Psoas muscle (tissue), 8 donors: ENCODE data around the gene GATA2. TPM values are rescaled to one million over a fixed set of nuclear protein-coding genes. Genes with fewer than 3 reads are reported as not detected.

Source experiments
- ATAC-seq, 4 donors: fragments of 200-7000 bp; cut with Tn5 transposase; one replicate each; pipeline ENCODE4 v1.9.1; 2020; ENCODE audit warnings: moderate library complexity in 3 of 4, mild to moderate bottlenecking in 2 of 4
- DNase-seq, 2 donors: peaks; one replicate each; pipeline ENCODE4 v3.0.0-alpha.2; 2020
- H3K27ac ChIP-seq: fragments of 200-600 bp; one replicate; pipeline ENCODE4 v1.8.0; 2022
- H3K27me3 ChIP-seq, 3 donors: fragments of 200-600 bp in 1 of 3; one replicate each; pipeline versions ENCODE4 v1.6.1 to v1.8.0; 2013 to 2022; ENCODE audit warnings: low read length in 2 of 3, mild to moderate bottlenecking in 2 of 3, moderate library complexity in 1 of 3; ENCODE audit not compliant: insufficient read depth in 3 of 3
- H3K36me3 ChIP-seq, 2 donors: fragments of 200-600 bp in 1 of 2; one replicate each; pipeline versions ENCODE4 v1.6.1 to v1.8.0; 2013 to 2022; ENCODE audit warnings: low read depth in 1 of 2, mild to moderate bottlenecking in 1 of 2, moderate library complexity in 1 of 2; ENCODE audit not compliant: insufficient read depth in 1 of 2
- H3K4me1 ChIP-seq: fragments of 200-600 bp; one replicate; pipeline ENCODE4 v1.8.0; 2022
- H3K4me3 ChIP-seq: fragments of 200-600 bp; one replicate; pipeline ENCODE4 v1.8.0; 2022; ENCODE audit warnings: mild to moderate bottlenecking
- H3K9me3 ChIP-seq: fragments of 200-600 bp; one replicate; pipeline ENCODE4 v1.8.0; 2022
- WGBS, 3 donors: extraction: QIAGEN DNeasy Blood & Tissue Kit; methylation state at CpG; one replicate each; pipeline versions ENCODE4 v1.1.6 to v1.1.7; 2013; 5-methylcytosine and 5-hydroxymethylcytosine counted together
- intact Hi-C, 2 donors: fragments of 100-400 bp; cut with DNase I; formaldehyde crosslinking; loops; one replicate each; pipeline versions ENCODE4 v1.11.0 to v1.14.2; 2022
- polyA plus RNA-seq, 3 donors: library from polyadenylated mRNA; stranded (reverse); fragments of 200-250 nt; gene quantifications; one replicate each; pipeline ENCODE4 v1.2.3, GENCODE V29; 2013
- total RNA-seq, 4 donors: library from RNA; stranded (reverse); fragmentation: NEBNext Ultra II Directional in 2 of 4; extraction: Animal tissue kit (Norgen Biotek cat#: 25700) in 2 of 4; gene quantifications; one replicate each; pipeline versions ENCODE4 v1.2.1 to v1.2.4, GENCODE V29; 2021 to 2023
- TF ChIP-seq, protein P1 (sequence below): fragments of 200-600 bp; IDR thresholded peaks from one replicate; pipeline ENCODE4 v1.8.0; 2022; ENCODE audit warnings: antibody characterized with exemption
- donor health status: healthy with polysubstance abuse.
- donor health status: DM: no; HTN: no; CAD: no; lungs with moderate emphysema.
- donor health status: Bipolar disorder and iron deficiency.
- donor health status: healthy.
- donor health status: DM: yes; HTN: yes; CAD: no.
- donor health status: DM: no; HTN: no; CAD: no.
- donor health status: DM: no; HTN: no; CAD: no.
- donor health status: DM: yes; HTN: yes; CAD: no.

Gene GATA2
- total and polyA plus RNA-seq, 7 donors = 4.2 to 8.8 (median 6.5) TPM

GRCh38 chr3:128483657-128484403 is 9.2 kb downstream of the GATA2 start:
- Histone ChIP-seq H3K27ac (peak overlapping the region; percentile 9), H3K9me3 (no peaks in the 10 kb centered on the region), H3K27me3 (peaks cover 0 to 92% (median 63%) of the 10 kb centered on the region in 3 donors), H3K4me1 (peaks cover 30% of the 10 kb centered on the region), H3K4me3 (peak overlapping the region; percentile 73), H3K36me3 (no peaks in the 10 kb centered on the region)
- TF ChIP-seq, protein P1, sequence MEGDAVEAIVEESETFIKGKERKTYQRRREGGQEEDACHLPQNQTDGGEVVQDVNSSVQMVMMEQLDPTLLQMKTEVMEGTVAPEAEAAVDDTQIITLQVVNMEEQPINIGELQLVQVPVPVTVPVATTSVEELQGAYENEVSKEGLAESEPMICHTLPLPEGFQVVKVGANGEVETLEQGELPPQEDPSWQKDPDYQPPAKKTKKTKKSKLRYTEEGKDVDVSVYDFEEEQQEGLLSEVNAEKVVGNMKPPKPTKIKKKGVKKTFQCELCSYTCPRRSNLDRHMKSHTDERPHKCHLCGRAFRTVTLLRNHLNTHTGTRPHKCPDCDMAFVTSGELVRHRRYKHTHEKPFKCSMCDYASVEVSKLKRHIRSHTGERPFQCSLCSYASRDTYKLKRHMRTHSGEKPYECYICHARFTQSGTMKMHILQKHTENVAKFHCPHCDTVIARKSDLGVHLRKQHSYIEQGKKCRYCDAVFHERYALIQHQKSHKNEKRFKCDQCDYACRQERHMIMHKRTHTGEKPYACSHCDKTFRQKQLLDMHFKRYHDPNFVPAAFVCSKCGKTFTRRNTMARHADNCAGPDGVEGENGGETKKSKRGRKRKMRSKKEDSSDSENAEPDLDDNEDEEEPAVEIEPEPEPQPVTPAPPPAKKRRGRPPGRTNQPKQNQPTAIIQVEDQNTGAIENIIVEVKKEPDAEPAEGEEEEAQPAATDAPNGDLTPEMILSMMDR = no peak
- DNase-seq = peak; percentile 8 to 40
- no peak for ATAC-seq
- WGBS, 3 donors = 30 to 46% (median 36%) methylated on average over 25 to 26 of the region's 26 CpGs
- intact Hi-C loops = no loop called here

DNA sequence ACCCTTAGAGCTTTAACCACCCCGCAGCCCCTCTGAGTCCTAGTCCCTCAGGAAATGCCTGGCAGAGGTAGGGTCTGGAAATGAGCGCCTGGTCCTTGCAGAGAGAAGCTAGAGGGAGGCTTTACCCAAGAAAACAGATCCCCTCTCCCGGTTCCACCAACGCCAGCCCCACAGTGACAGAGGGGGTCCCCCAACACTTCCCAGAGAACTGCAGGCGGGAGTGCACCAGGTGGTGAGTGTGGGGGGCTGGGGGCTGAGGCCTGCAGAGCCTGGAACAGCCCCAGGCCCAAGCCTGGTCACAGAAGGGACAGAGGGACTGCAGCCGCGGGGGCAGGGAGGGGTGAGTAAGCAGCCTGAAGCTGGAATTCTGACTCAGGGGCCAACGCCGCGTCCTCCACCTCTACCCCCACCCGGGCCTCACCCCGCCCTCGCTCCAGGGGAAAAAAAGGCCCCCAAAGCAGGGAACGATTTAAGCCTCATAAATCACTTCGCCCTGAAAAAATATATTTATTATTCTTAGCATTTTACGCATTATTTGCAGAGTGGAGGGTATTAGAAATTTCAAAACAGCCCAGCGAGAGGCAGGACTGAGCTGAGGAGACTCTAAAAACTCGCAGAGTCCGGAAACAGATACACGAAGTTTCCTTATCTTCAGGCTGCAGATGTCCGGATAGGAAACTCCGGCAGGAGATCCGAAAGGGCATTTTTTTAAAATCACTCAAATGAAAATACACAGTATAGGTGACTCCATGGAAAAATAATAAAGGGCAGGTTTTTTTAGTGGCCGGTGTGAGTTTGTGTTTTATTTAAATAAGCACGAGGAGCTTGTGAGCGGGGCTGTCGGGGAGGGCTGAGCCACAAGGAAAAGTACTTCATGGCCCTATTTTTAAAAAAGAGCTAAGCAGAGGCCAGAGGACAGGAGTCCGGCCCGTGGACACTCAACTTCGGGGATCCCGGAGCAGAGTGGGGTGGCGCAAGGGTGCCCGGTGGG is 10.0 kb downstream of the GATA2 start:
- peaks cover 0 to 90% (median 54%) of the 10 kb centered on the region in 3 donors for H3K27me3 ChIP-seq
- peak; percentile 47 to 60 for DNase-seq
- intact Hi-C loops = no loop called here
- peaks cover 24% of the 10 kb centered on the region for H3K4me1 ChIP-seq
- ATAC-seq = peak in 2 of 4 donors; percentile 13 to 35
- H3K9me3 ChIP-seq = no peaks in the 10 kb centered on the region
- peak overlapping the region; percentile 9 for H3K27ac ChIP-seq
- 26 to 39% (median 37%) methylated on average over 33 of the region's 33 CpGs for WGBS, 3 donors
- H3K4me3 ChIP-seq = peak overlapping the region; percentile 73
- no peaks in the 10 kb centered on the region for H3K36me3 ChIP-seq
- TF ChIP-seq, protein P1 = peak; percentile 18

DNA sequence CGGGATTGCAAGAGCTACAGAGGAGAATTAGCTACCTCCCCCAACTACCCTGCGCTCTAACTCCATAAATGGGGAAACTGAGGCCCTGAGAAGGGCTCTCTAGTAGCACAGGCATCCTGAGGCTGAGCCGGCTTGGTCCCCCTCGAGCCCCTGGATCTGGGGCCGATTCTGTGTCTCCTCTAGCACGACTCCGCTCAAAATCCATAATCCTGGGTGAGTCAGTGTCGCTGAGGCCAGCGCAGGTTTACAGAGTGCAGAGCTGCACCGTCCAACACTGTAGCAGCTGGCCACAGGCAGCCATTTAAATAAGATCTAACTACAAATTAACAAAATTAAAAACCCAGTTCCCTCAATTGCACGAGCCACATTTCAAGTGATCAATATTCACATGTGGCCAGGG is 10.8 kb downstream of the GATA2 start:
- DNase-seq (peak; percentile 2 to 5), ATAC-seq (no peak)
- Histone ChIP-seq H3K4me1 (peaks cover 21% of the 10 kb centered on the region), H3K27me3 (peaks cover 0 to 82% (median 47%) of the 10 kb centered on the region in 3 donors), H3K36me3 (no peaks in the 10 kb centered on the region), H3K4me3 (peak overlapping the region; percentile 73), H3K9me3 (no peaks in the 10 kb centered on the region), H3K27ac (no peak overlapping the region)
- intact Hi-C loops = no loop called here
- WGBS, 3 donors = 38 to 41% (median 39%) methylated on average over 11 of the region's 11 CpGs
- TF ChIP-seq, protein P1 = no peak

GRCh38 chr3:128481438-128481942 is 11.5 kb downstream of the GATA2 start:
- Histone ChIP-seq H3K36me3 (no peaks in the 10 kb centered on the region), H3K9me3 (no peaks in the 10 kb centered on the region), H3K4me1 (peaks cover 14% of the 10 kb centered on the region), H3K4me3 (no peak overlapping the region), H3K27me3 (peaks cover 0 to 75% (median 40%) of the 10 kb centered on the region in 3 donors), H3K27ac (no peak overlapping the region)
- 6 to 12% (median 11%) methylated on average over 18 to 19 of the region's 19 CpGs for WGBS, 3 donors
- TF ChIP-seq, protein P1 = no peak
- intact Hi-C loops = no loop called here
- DNase-seq (peak; percentile 60 to 77), ATAC-seq (peak; percentile 28 to 55 (median 30))
